ENCODE data around the gene SLC35F4.
A peak's percentile ranks its signal among the peaks of the same experiment; 100 is the strongest.

SLC35F4 gene

GRCh38 chr14:57865403-57866198, at the start of gene SLC35F4:
SLC35F4 (minus strand) TSS chr14:57866092.
- H3K4me3 ChIP-seq: peak within 1 kb of the TSS; percentile 36 to 52
- DNase-seq: peak in 1 of 2 donors; percentile 64
- H3K9me3 ChIP-seq: no peaks in the 10 kb centered on the region
- TF ChIP-seq, protein P1, sequence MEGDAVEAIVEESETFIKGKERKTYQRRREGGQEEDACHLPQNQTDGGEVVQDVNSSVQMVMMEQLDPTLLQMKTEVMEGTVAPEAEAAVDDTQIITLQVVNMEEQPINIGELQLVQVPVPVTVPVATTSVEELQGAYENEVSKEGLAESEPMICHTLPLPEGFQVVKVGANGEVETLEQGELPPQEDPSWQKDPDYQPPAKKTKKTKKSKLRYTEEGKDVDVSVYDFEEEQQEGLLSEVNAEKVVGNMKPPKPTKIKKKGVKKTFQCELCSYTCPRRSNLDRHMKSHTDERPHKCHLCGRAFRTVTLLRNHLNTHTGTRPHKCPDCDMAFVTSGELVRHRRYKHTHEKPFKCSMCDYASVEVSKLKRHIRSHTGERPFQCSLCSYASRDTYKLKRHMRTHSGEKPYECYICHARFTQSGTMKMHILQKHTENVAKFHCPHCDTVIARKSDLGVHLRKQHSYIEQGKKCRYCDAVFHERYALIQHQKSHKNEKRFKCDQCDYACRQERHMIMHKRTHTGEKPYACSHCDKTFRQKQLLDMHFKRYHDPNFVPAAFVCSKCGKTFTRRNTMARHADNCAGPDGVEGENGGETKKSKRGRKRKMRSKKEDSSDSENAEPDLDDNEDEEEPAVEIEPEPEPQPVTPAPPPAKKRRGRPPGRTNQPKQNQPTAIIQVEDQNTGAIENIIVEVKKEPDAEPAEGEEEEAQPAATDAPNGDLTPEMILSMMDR (IDR thresholded peaks at IDR 0.05): no peak
- no peak within 1 kb of the TSS for H3K27ac ChIP-seq
- H3K27me3 ChIP-seq: peaks cover 6 to 42% of the 10 kb centered on the region in 2 donors
- H3K36me3 ChIP-seq: no peaks in the 10 kb centered on the region
- H3K4me1 ChIP-seq: peaks cover 0 to 20% (median 16%) of the 10 kb centered on the region in 4 donors
- intact Hi-C loops (cut with DNase I; ENCODE audit: low total_unique reads): no loop called here

DNA sequence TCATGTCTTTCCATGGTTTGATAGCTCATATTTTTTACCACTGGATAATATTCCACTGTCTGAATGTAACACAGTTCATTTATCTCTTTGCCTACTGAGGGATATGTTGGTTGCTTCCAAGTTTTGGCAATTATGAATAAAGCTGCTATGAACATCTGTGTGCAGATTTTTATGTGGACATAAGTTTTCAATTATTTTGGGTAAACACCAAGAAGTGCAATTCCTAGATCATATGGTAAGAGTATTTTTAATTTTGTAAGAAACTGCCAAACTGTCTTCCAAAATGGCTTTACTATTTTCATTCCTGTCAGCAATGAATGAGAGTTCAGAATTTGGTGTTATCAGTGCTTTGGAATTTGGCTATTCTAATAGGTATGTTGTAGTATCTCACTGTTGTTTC, 43.7 kb upstream of the SLC35F4 start:
- Histone ChIP-seq H3K9me3 (no peaks in the 10 kb centered on the region), H3K4me3 (no peak overlapping the region), H3K27ac (no peak overlapping the region), H3K4me1 (no peaks in the 10 kb centered on the region), H3K36me3 (no peaks in the 10 kb centered on the region), H3K27me3 (no peaks in the 10 kb centered on the region)
- DNase-seq: no peak
- TF ChIP-seq, protein P1 (IDR thresholded peaks at IDR 0.05): no peak
- intact Hi-C loops (cut with DNase I; ENCODE audit: low total_unique reads): no loop called here

DNA sequence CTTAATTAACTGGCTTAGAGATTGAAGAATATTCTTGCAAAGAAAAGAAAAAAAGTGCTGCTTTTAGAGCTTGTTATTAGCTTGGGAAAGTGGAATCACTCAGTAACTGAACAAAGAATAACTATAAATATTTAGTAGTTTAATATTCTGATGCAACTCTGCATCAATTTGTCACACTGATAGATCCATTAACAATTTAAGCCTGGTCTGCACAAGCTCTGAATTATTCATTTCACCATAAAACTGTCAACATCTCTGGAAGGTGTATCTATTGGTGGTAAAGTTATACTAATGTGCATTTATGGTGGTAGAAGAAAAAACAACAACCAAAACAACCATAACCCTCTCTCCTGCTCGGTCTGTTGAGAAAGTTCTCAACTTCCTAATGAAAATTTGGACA, 38.1 kb upstream of the SLC35F4 start:
- Histone ChIP-seq H3K4me1 (no peaks in the 10 kb centered on the region), H3K36me3 (no peaks in the 10 kb centered on the region), H3K27me3 (no peaks in the 10 kb centered on the region), H3K9me3 (no peaks in the 10 kb centered on the region), H3K27ac (no peak overlapping the region), H3K4me3 (no peak overlapping the region)
- no peak for DNase-seq
- TF ChIP-seq, protein P1 (IDR thresholded peaks at IDR 0.05): no peak
- intact Hi-C loops (cut with DNase I; ENCODE audit: low total_unique reads): no loop called here

GRCh38 chr14:57898837-57899572, 33.1 kb upstream of the SLC35F4 start:
- H3K9me3 ChIP-seq: no peaks in the 10 kb centered on the region
- TF ChIP-seq, protein P1 (IDR thresholded peaks at IDR 0.05): no peak
- H3K27ac ChIP-seq: no peak overlapping the region
- intact Hi-C loops (cut with DNase I; ENCODE audit: low total_unique reads): no loop called here
- no peaks in the 10 kb centered on the region for H3K4me1 ChIP-seq
- no peaks in the 10 kb centered on the region for H3K36me3 ChIP-seq
- H3K27me3 ChIP-seq: no peaks in the 10 kb centered on the region
- H3K4me3 ChIP-seq: no peak overlapping the region
- no peak for DNase-seq

DNA sequence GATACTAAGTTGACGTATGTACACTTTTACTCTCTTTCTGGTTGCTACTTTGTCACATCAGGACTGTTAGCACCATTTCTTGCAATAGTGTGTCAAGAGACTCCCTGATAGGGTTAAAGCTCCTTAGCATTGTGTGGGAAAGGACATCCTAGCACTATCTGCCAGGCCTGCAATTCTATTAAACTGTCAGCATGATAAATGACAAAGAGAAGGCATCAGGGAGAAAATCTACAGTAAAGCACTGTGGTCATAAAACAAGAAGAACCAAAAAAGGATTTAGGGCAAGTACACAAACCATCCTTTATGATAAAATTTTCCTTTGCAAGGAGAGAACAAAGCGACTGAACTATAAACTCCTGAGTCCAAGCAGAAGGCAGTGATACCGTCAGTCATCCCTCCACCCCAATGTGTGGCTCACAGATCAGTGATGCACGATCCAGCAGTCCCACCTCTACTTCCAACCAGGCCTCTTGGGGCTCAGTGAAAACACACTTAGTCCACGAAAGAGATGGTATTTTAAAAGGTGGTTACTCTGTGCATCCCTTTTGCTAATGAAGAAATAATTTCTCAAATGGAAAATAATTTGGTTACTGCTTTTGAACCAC, 31.4 kb upstream of the SLC35F4 start:
- Histone ChIP-seq H3K27ac (no peak overlapping the region), H3K9me3 (no peaks in the 10 kb centered on the region), H3K4me1 (no peaks in the 10 kb centered on the region), H3K36me3 (no peaks in the 10 kb centered on the region), H3K27me3 (no peaks in the 10 kb centered on the region), H3K4me3 (no peak overlapping the region)
- no peak for DNase-seq
- TF ChIP-seq, protein P1 (IDR thresholded peaks at IDR 0.05): no peak
- intact Hi-C loops (cut with DNase I; ENCODE audit: low total_unique reads): no loop called here
